Left hindlimb (tissue), 1 donor: Measurements from ENCODE around the gene C2CD4C.
"Not testable (repeated sequence)": the region's sequence is repeated elsewhere in the genome, so short reads cannot be mapped to it uniquely, and the experiment has no call there.

Experiments used
- DNase-seq: peaks from one replicate; pipeline ENCODE4 v3.0.0-alpha.2; 2018

The C2CD4C gene

DNA sequence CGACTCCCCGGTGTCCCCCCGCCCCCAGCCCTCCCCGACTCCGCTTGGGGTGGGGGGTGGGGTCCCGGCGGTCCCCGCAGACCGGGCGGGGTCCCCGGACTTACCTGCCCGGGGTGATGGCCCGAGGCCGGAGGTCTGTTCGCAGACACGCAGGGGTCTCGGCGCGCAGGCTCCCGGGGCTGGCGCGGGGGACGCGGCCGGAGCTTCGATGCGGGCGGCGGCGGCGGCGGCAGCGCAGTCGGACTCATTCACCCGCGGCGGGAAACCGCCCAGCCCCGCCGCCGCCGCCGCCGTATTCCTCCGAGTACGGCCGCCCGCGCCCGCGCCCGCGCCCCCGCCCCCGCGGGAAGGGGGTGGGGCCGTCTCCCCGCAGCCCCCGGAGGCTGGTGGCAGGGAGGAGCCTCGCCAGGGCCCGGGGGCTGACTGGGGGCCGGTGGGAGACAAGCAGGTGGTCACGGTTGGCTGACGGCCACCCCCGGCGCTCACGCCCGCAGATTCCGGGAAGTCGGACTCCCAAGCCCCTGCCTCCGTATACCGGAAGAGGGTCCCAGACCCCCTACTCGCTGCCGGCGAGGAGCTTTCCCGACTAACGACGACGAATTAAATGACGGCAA, at the start of gene C2CD4C:
TSS of gene C2CD4C (minus strand) at position 246 of the 614 bp plus-strand sequence. CDS start 786 bp downstream, outside the sequence.
- DNase-seq: peak; percentile 53

DNA sequence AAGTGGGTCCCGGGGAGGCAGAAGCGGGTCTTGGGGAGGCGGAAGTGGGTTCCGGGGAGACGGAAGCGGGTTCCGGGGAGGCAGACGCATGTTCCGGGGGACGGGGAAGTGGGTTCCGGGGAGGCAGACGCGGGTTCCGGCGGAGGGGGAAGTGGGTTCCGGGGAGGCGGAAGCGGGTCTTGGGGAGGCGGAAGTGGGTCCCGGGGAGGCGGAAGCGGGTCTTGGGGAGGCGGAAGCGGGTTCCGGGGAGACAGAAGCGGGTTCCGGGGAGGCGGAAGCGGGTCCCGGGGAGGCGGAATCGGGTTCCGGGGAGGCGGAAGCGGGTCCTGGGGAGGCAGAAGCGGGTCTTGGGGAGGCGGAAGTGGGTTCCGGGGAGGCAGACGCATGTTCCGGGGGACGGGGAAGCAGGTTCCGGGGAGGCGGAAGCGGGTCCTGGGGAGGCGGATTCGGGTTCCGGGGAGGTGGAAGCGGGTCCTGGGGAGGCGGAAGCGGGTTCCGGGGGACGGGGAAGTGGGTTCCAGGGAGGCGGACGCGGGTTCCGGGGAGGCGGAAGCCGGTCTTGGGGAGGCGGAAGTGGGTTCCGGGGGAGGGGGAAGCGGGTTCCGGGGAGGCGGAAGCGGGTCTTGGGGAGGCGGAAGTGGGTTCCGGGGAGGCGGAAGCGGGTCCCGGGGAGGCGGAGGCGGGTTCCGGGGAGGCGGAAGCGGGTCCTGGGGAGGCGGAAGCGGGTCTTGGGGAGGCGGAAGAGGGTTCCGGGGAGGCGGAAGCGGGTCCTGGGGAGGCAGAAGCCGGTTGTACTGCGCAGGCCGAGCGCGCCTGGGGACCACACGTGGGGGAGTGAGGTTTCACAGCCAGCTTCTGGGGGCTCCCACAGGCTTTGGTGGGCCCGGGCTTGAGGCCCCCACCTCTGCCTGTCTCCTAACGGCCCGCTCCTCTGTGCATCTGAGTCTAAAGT, 49.4 kb upstream of the C2CD4C start:
- DNase-seq: no peak

DNA sequence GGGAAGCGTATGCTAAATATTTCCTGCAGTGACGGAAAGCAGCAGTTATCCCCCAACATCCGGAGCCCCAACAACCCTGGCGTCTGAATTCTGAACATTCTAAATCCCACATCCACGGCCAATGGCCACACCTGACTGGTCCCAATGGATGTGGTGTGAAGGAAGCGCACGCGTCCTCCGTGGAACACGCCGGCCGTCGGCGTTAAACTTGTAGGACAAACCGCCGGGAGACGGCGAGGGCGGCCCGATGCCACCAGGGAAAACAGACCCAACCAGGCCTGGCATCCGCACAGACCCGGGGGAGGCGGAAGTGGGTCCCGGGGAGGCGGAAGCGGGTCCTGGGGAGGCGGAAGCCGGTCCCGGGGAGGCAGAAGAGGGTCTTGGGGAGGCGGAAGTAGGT, 48.7 kb upstream of the C2CD4C start:
- DNase-seq: no peak

DNA sequence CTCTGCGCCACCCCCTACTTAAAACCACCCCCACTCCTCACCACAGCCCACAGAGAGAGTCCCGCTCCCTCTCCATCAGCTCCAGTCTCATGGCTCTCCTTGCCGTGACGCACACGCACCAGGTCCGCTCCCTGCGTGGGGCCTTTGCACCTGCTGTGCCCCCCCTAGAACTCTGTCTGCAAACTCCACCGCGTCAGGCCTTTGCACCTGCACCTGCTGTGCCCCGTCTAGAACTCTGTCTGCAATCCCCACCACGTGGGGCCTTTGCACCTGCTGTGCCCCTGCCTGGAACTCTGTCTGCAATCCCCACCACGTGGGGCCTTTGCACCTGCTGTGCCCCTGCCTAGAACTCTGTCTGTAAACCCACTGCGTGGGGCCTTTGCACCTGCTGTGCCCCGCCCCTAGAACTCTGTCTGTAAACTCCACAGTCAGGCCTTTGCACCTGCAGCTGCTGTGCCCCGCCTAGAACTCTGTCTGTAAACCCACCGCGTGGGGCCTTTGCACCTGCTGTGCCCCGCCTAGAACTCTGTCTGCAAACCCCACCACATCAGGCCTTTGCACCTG, 47.7 kb upstream of the C2CD4C start:
- DNase-seq: no peak

- no peak for DNase-seq
These were observed 47.1 kb upstream of the C2CD4C start for GRCh38 chr19:455851-456546.

DNA sequence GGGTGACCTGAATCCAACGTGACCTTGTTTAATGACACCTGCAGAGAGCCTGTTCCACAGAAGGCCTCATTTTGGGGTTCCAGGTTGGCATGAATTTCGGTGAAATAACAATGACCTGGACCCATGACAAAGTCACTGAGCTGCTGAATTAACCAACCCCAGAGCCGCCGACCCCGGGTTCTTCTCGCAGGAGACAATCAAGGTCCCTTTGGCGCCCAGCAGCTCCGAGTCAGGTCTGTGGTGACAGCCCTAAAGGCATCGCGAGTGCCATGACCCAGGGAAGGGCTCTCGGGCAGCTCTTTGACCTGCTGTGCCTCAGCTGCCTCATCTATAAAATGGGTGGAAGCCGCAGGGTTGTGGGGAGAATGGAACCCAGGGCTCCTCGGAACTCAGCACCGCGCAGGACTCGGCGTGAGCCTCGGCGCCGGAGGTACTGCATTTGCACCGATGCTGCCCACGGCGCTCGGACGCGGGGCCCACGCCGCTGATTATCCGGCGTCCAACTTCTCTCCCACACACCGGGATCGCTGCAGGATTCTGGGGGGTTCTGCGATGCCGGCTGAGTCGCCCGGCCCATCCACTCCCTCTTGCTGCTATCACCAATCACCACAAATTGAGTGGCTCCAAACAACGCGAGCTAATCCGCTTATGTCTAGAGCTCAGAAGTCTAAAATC, 46.2 kb upstream of the C2CD4C start:
- no peak for DNase-seq

GRCh38 chr19:453606-454005, 44.7 kb upstream of the C2CD4C start:
- peak; percentile 22 for DNase-seq

GRCh38 chr19:452829-453228, 43.9 kb upstream of the C2CD4C start:
- no peak for DNase-seq

- not testable (repeated sequence) for DNase-seq
These were observed 42.0 kb upstream of the C2CD4C start for GRCh38 chr19:450912-451481.

- no peak for DNase-seq
These were observed 41.0 kb upstream of the C2CD4C start for GRCh38 chr19:449916-450315.

GRCh38 chr19:447816-448560, 39.0 kb upstream of the C2CD4C start:
- DNase-seq: peak; percentile 62

DNA sequence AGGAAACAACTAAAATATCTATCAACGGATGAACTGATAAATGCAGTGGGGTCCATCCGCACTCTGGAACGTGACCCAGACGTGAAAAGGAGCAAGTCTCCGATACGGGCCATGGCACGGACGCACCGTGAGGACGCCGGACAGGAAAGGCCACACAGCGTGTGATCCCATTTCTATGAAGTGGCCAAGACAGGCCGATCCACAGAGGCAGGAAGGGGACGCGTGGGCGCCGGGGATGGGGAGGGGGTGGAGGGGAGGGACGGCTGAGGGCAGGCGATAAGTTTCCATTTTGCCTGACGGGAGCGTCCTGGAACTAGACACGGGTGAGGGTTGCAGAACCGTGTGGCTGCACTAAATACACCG, 38.1 kb upstream of the C2CD4C start:
- DNase-seq: no peak

- no peak for DNase-seq
These were observed 35.8 kb upstream of the C2CD4C start for GRCh38 chr19:444677-445210.

- DNase-seq: no peak
These were observed 34.1 kb upstream of the C2CD4C start for GRCh38 chr19:443005-443404.

DNA sequence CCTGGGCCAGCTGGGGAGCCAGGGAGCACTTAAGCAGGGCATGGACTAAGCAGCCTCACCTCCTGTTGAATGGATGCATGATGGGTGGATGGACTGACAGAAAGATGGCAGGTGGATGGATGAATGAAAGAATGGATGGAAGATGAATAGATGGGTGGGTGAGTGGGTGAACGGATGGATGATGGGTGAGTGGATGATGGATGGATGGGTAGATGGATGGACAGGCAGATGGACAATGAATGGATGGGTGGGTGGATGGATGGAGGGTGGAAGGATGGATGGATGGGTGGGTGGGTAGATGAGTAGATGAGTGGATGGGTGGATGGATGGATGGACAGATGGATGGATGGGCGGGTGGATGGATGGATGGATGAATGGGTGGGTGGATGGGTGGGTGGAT, 33.1 kb upstream of the C2CD4C start:
- no peak for DNase-seq

DNA sequence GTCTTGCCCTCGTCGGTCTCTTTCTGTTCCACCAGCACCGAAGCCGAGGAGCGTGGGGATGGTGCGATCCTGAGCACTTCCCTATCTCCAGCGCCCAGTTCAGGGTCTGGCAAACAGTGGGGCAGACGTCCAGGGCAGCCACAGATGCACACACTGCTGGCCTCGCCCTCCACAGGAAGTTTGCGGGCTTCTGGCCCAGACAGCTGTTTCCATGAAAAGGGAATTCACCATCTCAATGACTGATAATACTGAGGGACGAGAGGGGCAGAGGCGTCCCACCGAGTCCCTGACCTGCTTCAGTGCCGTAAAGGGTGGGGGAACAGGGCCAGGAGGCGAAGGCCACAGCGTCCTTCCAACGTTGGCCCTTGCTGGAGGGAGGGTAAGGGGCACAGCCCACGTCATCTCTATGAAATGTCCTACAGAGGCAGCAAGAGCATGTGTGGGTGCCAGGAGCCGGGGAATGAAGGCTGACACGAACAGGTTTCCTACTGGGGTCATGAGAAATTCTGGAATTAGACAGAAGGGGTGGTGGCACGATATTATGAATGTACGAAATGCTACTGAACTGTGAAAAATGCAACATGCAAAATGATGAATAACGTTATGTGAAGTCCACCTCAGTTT, 32.4 kb upstream of the C2CD4C start:
- DNase-seq: no peak

DNA sequence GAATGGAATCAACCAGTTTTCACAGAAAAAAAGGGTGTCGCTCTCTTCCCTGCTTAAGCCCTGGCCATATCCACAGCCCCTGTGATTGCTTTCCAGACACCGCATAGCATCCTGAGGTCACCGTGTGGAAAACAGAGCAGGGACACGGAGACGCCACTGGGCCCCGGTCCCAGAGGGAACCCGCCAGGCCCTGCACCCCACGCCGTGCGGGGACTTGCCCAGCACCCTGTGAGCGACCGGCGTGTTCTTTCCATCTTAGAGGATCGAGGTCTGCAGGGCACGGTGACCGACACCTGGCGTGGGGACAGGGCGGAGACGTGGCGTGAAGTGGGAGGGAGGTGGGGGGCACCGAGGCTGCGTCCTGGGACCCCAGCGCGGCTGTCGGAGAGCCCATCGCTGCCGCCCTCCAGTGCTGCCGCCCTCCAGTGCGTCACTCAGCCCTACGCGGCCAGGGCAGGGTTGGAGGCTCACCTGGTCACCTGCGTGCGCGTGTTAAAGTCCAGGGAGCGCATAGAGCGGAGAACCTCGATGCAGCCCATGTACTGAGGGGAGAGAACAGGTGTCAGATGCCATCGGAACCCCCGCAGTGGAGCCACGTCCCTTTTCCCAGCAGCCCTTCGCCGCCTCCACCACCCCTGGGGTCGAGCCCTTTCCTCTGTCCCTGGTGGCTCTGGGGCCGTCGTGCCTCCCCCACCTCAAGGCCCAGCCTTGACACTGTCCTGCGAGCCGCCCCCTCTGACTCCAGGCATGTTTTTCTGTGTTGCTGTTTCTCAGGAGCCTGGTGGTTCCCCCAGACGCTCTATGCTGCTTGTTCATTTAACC, 31.7 kb upstream of the C2CD4C start:
- no peak for DNase-seq

- DNase-seq: no peak
These were observed 30.4 kb upstream of the C2CD4C start for GRCh38 chr19:439167-439900.

GRCh38 chr19:438416-438958, 29.5 kb upstream of the C2CD4C start:
- no peak for DNase-seq
